ENCODE data around the gene DCLK3. TPM values are rescaled to one million over a fixed set of nuclear protein-coding genes. Genes with fewer than 3 reads are reported as not detected.

Gene DCLK3
- total and polyA plus RNA-seq, 3 donors from 2014 or later = 4.0 to 8.1 (median 4.8) TPM

GRCh38 chr3:36695769-36696137, 68.6 kb downstream of the DCLK3 start:
- Histone ChIP-seq H3K4me3 (no peak overlapping the region), H3K27ac (no peak overlapping the region), H3K9me3 (no peaks in the 10 kb centered on the region), H3K4me1 (no peaks in the 10 kb centered on the region), H3K36me3 (ENCODE audit: low read depth, missing control alignments) (no peaks in the 10 kb centered on the region), H3K27me3 (no peaks in the 10 kb centered on the region)
- intact Hi-C loops (cut with DNase I; ENCODE audit: low total_unique reads) = no loop called here
- DNase-seq = no peak
- TF ChIP-seq CTCF (IDR thresholded peaks at IDR 0.05) = no peak
- WGBS, 2 donors = 91 to 93% methylated on average over 2 of the region's 2 CpGs

GRCh38 chr3:36695113-36695768, 69.1 kb downstream of the DCLK3 start:
- Histone ChIP-seq H3K36me3 (ENCODE audit: low read depth, missing control alignments) (no peaks in the 10 kb centered on the region), H3K9me3 (no peaks in the 10 kb centered on the region), H3K27me3 (no peaks in the 10 kb centered on the region), H3K4me1 (no peaks in the 10 kb centered on the region), H3K27ac (no peak overlapping the region), H3K4me3 (no peak overlapping the region)
- intact Hi-C loops (cut with DNase I; ENCODE audit: low total_unique reads) = no loop called here
- TF ChIP-seq CTCF (IDR thresholded peaks at IDR 0.05) = no peak
- TF ChIP-seq POLR2A (IDR thresholded peaks at IDR 0.05) = no peak
- WGBS, 2 donors = 76 to 85% methylated on average over 3 of the region's 3 CpGs
- no peak for DNase-seq

GRCh38 chr3:36693670-36694069, 70.7 kb downstream of the DCLK3 start:
- DNase-seq = no peak
- H3K27me3 ChIP-seq = no peaks in the 10 kb centered on the region
- TF ChIP-seq POLR2A (IDR thresholded peaks at IDR 0.05) (no peak), CTCF (IDR thresholded peaks at IDR 0.05) (no peak)
- H3K4me3 ChIP-seq = no peak overlapping the region
- WGBS, 2 donors = 81 to 84% methylated on average over 4 of the region's 4 CpGs
- H3K4me1 ChIP-seq = no peaks in the 10 kb centered on the region
- no peaks in the 10 kb centered on the region for H3K9me3 ChIP-seq
- no peaks in the 10 kb centered on the region for H3K36me3 ChIP-seq (ENCODE audit: low read depth, missing control alignments)
- intact Hi-C loops (cut with DNase I; ENCODE audit: low total_unique reads) = no loop called here
- no peak overlapping the region for H3K27ac ChIP-seq

- TF ChIP-seq POLR2A (IDR thresholded peaks at IDR 0.05) (no peak), CTCF (IDR thresholded peaks at IDR 0.05) (no peak)
- intact Hi-C loops (cut with DNase I; ENCODE audit: low total_unique reads) = no loop called here
- no peak overlapping the region for H3K27ac ChIP-seq
- no peaks in the 10 kb centered on the region for H3K9me3 ChIP-seq
- no peaks in the 10 kb centered on the region for H3K4me1 ChIP-seq
- DNase-seq = no peak
- WGBS, 2 donors = 67 to 73% methylated on average over 4 of the region's 4 CpGs
- H3K4me3 ChIP-seq = no peak overlapping the region
- H3K27me3 ChIP-seq = no peaks in the 10 kb centered on the region
- no peaks in the 10 kb centered on the region for H3K36me3 ChIP-seq (ENCODE audit: low read depth, missing control alignments)
Measured at GRCh38 chr3:36689560-36689959, 74.8 kb downstream of the DCLK3 start.

DNA sequence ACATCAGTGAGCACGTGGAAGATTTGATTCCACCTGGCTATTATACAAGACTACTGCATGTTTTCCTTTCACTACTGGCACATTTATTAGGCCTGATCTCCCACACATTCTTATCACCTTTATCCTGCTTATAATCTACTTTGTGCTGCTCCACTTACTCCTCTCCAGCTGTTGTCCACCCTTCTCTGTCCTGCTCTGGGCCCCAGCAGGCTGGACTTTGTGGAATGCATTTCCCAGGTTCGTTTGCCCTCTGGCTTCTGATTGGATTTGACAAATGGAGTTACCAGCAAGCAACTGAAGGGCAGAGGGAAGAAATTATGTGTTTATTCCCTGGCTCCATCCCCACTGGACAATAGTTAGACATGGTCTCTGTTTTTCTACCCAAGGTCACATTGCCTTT, 75.5 kb downstream of the DCLK3 start:
- intact Hi-C loops (cut with DNase I; ENCODE audit: low total_unique reads) = no loop called here
- Histone ChIP-seq H3K4me3 (no peak overlapping the region), H3K9me3 (no peaks in the 10 kb centered on the region), H3K27ac (no peak overlapping the region), H3K27me3 (no peaks in the 10 kb centered on the region), H3K4me1 (no peaks in the 10 kb centered on the region), H3K36me3 (ENCODE audit: low read depth, missing control alignments) (no peaks in the 10 kb centered on the region)
- no peak for DNase-seq
- TF ChIP-seq POLR2A (IDR thresholded peaks at IDR 0.05) = no peak
- no peak for TF ChIP-seq CTCF (IDR thresholded peaks at IDR 0.05)
- WGBS, 2 donors = 31 to 33% methylated on average over 2 of the region's 2 CpGs
